Fibroblast of skin of right quadriceps (primary cell): ENCODE data around the gene TMEM179B.
"Not testable (repeated sequence)": the region's sequence is repeated elsewhere in the genome, so short reads cannot be mapped to it uniquely, and the experiment has no call there.

ENCODE experiments used
- DNase-seq: peaks from one replicate; pipeline ENCODE4 v3.0.0-alpha.2; 2013

The TMEM179B gene

GRCh38 chr11:62791501-62792201 lies 4.4 kb downstream of the TMEM179B start, which contains the start of gene TMEM223:
Gene TMEM223 (minus strand): TSS chr11:62792006. CDS start chr11:62791994, 12 bp downstream.
- DNase-seq, result peak; percentile 73

- no peak for DNase-seq
Observed at GRCh38 chr11:62792202-62792575, 5.0 kb downstream of the TMEM179B start.

GRCh38 chr11:62794201-62794775 lies 7.1 kb downstream of the TMEM179B start:
- DNase-seq, result no peak

- no peak for DNase-seq
Observed at GRCh38 chr11:62796281-62796680, 9.1 kb downstream of the TMEM179B start.

GRCh38 chr11:62799486-62799885 lies 12.3 kb downstream of the TMEM179B start:
- no peak for DNase-seq

GRCh38 chr11:62801071-62801470 lies 13.9 kb downstream of the TMEM179B start:
- no peak for DNase-seq

- DNase-seq, result peak; percentile 19
Observed at GRCh38 chr11:62804310-62805075, 17.3 kb downstream of the TMEM179B start.

GRCh38 chr11:62805076-62805892 lies 18.1 kb downstream of the TMEM179B start, which contains the start of gene NXF1:
Gene NXF1 (minus strand): TSS chr11:62805440. CDS start chr11:62805356, 84 bp downstream.
- peak; percentile 92 for DNase-seq

GRCh38 chr11:62805961-62806441 lies 18.8 kb downstream of the TMEM179B start:
- DNase-seq, result no peak

- DNase-seq, result no peak
Observed at GRCh38 chr11:62806611-62807121, 19.5 kb downstream of the TMEM179B start.

GRCh38 chr11:62810748-62811147 lies 23.5 kb downstream of the TMEM179B start:
- no peak for DNase-seq

GRCh38 chr11:62811659-62812058 lies 24.5 kb downstream of the TMEM179B start:
- DNase-seq, result no peak

GRCh38 chr11:62816557-62816956 lies 29.4 kb downstream of the TMEM179B start:
- DNase-seq, result no peak

GRCh38 chr11:62817129-62817528 lies 29.9 kb downstream of the TMEM179B start:
- no peak for DNase-seq

- DNase-seq, result no peak
Observed at GRCh38 chr11:62823677-62824076, 36.5 kb downstream of the TMEM179B start.

GRCh38 chr11:62828130-62828529 lies 40.9 kb downstream of the TMEM179B start:
- not testable (repeated sequence) for DNase-seq

- DNase-seq, result no peak
Observed at GRCh38 chr11:62830904-62831519, 43.8 kb downstream of the TMEM179B start.

GRCh38 chr11:62831520-62832335 lies 44.5 kb downstream of the TMEM179B start, which contains the start of gene STX5:
Gene STX5 (minus strand): TSS chr11:62832051. CDS start chr11:62831243, 808 bp downstream.
- DNase-seq, result peak; percentile 98

GRCh38 chr11:62832336-62833234 lies 45.4 kb downstream of the TMEM179B start, which contains the start of gene TEX54:
Gene TEX54 (minus strand): TSS chr11:62832841.
- no peak for DNase-seq

GRCh38 chr11:62835336-62835735 lies 48.1 kb downstream of the TMEM179B start:
- DNase-seq, result no peak
